ENCODE measurements around the gene GNA15. TPM values are rescaled to one million over a fixed set of nuclear protein-coding genes. Genes with fewer than 3 reads are reported as not detected.

The GNA15 gene
- total and polyA plus RNA-seq, 12 donors = 0.61 to 16.3 (median 6.8) TPM

- Histone ChIP-seq H3K4me1 (replicated peaks in 1 of 2) (peaks cover 0 to 3% of the 10 kb centered on the region in 2 donors), H3K27me3 (no peaks in the 10 kb centered on the region), H3K27ac (no peak overlapping the region), H3K9me3 (replicated peaks in 1 of 3) (no peaks in the 10 kb centered on the region), H3K4me3 (no peak overlapping the region), H3K36me3 (replicated peaks in 1 of 2) (peaks cover 0 to 28% of the 10 kb centered on the region in 2 donors)
- TF ChIP-seq POLR2A (IDR thresholded peaks at IDR 0.05) = no peak
- TF ChIP-seq CTCF (IDR thresholded peaks at IDR 0.05) = no peak
- intact Hi-C loops (cut with DNase I) = no loop called here
- WGBS, 4 donors = 88 to 91% (median 89%) methylated on average over 25 to 59 of the region's 59 CpGs
- no peak for DNase-seq
Measured at GRCh38 chr19:3113100-3114017, 22.5 kb upstream of the GNA15 start.

- intact Hi-C loops (cut with DNase I) = no loop called here
Measured at GRCh38 chr19:3114018-3114726, 21.7 kb upstream of the GNA15 start.

GRCh38 chr19:3114811-3115210, 21.0 kb upstream of the GNA15 start:
- Histone ChIP-seq H3K27me3 (no peaks in the 10 kb centered on the region), H3K36me3 (replicated peaks in 1 of 2) (peaks cover 0 to 35% of the 10 kb centered on the region in 2 donors), H3K9me3 (replicated peaks in 1 of 3) (no peaks in the 10 kb centered on the region), H3K27ac (no peak overlapping the region), H3K4me1 (replicated peaks in 1 of 2) (no peaks in the 10 kb centered on the region), H3K4me3 (no peak overlapping the region)
- intact Hi-C loops (cut with DNase I) = no loop called here
- DNase-seq = no peak
- WGBS, 4 donors = 88 to 95% (median 93%) methylated on average over 11 to 29 of the region's 29 CpGs
- TF ChIP-seq POLR2A (IDR thresholded peaks at IDR 0.05) = no peak
- no peak for TF ChIP-seq CTCF (IDR thresholded peaks at IDR 0.05)

More at GRCh38 chr19:3114018-3114726, 21.7 kb upstream of the GNA15 start:
- no peaks in the 10 kb centered on the region for H3K9me3 ChIP-seq (replicated peaks in 1 of 3)
- WGBS, 4 donors = 81 to 88% (median 85%) methylated on average over 16 to 31 of the region's 31 CpGs
- H3K4me1 ChIP-seq (replicated peaks in 1 of 2) = no peaks in the 10 kb centered on the region
- H3K27ac ChIP-seq = no peak overlapping the region
- no peak for DNase-seq
- H3K36me3 ChIP-seq (replicated peaks in 1 of 2) = peaks cover 0 to 35% of the 10 kb centered on the region in 2 donors
- no peaks in the 10 kb centered on the region for H3K27me3 ChIP-seq
- no peak overlapping the region for H3K4me3 ChIP-seq
- TF ChIP-seq POLR2A (IDR thresholded peaks at IDR 0.05) (no peak), CTCF (IDR thresholded peaks at IDR 0.05) (no peak)

DNA sequence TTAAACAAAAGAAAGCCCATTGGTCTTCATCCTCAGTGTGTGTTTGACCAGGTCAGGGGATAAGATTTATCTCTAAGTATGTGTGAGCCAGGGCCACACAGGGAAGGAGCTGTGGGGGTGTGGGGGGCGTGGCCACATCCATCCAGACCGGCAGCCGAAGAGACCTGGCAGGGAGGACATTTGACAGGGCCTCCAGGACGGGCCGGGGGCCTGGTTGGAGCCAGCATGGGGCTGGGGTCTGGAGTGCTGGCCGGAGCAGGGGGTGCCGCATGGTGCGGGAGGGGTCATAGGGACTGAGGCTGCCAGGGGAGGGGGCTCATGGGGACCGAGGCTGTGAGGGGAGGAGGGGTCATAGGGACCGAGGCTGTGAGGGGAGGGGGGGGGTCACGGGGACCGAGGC, 20.4 kb upstream of the GNA15 start:
- Histone ChIP-seq H3K4me1 (replicated peaks in 1 of 2) (no peaks in the 10 kb centered on the region), H3K9me3 (replicated peaks in 1 of 3) (no peaks in the 10 kb centered on the region), H3K27ac (no peak overlapping the region), H3K36me3 (replicated peaks in 1 of 2) (peaks cover 0 to 33% of the 10 kb centered on the region in 2 donors), H3K27me3 (no peaks in the 10 kb centered on the region), H3K4me3 (no peak overlapping the region)
- intact Hi-C loops (cut with DNase I) = no loop called here
- no peak for TF ChIP-seq CTCF (IDR thresholded peaks at IDR 0.05)
- no peak for TF ChIP-seq POLR2A (IDR thresholded peaks at IDR 0.05)
- WGBS, 4 donors = 33 to 71% (median 66%) methylated on average over 3 to 12 of the region's 12 CpGs
- DNase-seq = no peak

Data from adrenal gland (tissue), 12 donors.